GM19463 (cell line): ENCODE measurements around the gene PNPLA7.
"Not testable (repeated sequence)": the region's sequence is repeated elsewhere in the genome, so short reads cannot be mapped to it uniquely, and the experiment has no call there.

Experiments
- ATAC-seq: cut with Tn5 transposase; IDR thresholded peaks from one replicate; pipeline ENCODE4 v1.9.1; 2021; ENCODE audit warnings: mild to moderate bottlenecking, moderate library complexity; ENCODE audit not compliant: unreplicated experiment

The PNPLA7 gene

DNA sequence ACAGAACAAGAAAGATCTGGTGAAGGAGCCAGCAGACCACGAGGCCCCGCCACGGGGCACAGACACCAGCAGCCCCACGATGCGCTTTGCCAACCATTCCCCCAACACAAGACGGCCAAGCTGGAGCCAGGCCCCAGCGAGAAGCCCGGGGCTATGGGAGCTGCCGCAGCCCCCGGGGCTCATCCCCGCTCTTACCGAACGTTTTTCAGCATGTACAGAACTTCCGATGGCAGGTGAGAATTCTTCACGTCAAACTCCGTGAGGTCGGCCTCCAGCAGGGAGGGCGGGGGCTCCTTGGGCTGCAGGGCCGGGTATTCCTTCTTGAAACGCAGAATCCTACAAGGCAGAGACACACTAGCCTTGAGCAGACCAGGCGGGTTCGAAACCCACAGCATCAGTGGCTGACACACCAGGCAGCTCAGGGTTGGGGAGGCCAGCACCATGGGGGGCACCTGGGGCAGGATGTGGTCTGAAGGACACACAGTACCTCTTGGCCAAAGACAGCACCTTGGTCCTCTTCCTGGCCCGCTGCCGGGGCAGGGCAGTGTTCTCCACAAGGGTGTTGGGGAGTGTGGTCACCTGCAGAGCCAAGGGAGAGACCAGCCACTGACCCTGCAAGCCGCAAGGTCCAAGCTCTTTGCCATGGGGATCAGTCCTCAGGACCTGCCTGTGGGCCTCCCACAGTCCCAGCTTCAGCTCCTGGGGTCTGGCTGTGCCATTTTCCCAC, 6.8 kb downstream of the PNPLA7 start:
- ATAC-seq = no peak

DNA sequence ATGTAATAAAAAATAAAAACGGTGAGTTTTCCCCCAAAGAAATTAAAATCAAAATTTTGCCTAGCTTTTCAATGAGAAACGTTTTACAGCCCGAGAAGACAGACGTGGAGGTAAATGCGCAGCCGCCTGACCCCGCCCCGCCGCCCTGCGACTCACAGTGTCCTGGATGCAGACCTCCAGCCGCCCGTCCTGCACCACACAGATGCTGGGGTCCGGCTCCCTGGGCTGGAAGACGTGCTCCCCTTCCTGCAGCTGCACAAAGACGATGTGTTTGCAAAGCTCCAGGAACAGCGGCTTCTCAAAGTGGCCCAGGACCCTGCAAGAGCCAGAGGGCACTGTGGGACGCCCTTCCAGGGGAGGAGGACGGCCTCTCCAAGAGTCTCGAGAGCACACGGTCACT, 7.7 kb downstream of the PNPLA7 start:
- no peak for ATAC-seq

DNA sequence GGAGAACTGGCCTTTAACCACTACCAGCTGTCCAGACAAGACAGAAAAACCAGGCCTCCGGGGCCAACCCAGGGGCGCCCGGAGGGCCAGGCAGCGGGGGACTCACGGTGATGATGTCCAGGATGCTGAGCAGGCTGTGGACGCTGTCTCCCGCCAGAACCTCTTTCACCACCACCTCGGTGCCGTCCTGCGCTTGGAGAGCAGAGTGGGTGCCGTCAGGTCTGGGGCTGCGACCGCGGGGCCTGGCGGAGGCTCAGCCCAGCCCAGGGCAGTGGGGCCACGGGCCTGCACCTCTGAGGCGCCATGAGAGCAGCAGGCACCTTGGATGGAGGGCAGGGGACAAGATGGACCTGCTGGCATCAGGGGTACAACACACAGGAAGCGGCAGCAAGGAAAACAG, 9.7 kb downstream of the PNPLA7 start:
- no peak for ATAC-seq

DNA sequence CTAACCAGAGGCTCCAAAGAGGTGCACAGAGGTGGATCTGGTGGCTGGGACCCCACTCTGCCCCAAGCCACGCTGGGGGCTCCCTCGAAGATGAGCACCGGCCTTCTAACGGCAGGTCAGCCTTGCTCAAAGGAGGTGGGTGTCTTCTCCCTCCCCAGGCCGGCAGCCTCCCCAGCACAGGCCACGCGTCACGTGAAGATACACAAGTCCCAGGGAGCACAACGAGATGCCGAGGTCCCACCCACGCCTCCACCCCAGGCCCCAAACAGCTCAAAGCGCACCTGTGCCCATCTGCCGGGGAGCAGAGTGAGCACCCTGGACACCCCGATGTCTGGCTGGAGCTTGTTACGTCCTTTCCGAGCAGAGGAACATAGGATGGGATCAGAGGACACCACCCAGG, 12.1 kb downstream of the PNPLA7 start:
- no peak for ATAC-seq

DNA sequence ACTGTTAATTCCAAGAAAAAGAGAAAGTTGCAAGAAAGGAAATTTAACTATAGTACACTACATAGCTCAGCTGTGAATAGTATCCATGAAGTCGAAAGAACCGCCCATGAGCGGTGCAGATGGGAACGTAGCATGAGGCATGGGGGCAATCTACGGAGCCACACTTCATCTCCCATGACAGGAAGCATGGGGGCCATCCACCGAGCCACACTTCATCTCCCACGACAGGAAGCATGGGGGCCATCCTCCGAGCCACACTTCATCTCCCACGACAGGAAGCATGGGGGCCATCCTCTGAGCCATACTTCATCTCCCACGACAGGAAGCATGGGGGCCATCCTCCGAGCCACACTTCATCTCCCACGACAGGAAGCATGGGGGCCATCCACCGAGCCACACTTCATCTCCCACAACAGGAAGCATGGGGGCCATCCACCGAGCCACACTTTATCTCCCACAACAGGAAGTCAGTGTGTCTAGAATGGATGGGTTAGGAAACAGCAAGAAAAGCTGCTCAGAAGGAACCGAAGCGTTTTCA, 13.5 kb downstream of the PNPLA7 start:
- ATAC-seq = not testable (repeated sequence)

DNA sequence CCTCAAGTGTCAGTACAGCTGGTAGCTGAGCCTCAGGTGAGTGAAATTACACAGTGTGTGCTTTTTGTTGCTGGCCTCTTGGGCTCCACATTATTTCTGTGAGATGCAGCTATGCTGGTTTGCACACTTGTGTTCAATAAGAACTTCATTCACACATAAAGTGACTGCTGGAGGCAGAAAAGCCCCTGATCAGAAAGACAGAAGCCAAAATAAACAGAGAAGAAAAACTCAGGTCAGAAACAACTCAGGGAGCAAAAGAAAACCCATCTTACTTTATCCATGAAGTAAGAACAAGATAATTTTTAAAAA, 15.1 kb downstream of the PNPLA7 start:
- ATAC-seq = no peak

DNA sequence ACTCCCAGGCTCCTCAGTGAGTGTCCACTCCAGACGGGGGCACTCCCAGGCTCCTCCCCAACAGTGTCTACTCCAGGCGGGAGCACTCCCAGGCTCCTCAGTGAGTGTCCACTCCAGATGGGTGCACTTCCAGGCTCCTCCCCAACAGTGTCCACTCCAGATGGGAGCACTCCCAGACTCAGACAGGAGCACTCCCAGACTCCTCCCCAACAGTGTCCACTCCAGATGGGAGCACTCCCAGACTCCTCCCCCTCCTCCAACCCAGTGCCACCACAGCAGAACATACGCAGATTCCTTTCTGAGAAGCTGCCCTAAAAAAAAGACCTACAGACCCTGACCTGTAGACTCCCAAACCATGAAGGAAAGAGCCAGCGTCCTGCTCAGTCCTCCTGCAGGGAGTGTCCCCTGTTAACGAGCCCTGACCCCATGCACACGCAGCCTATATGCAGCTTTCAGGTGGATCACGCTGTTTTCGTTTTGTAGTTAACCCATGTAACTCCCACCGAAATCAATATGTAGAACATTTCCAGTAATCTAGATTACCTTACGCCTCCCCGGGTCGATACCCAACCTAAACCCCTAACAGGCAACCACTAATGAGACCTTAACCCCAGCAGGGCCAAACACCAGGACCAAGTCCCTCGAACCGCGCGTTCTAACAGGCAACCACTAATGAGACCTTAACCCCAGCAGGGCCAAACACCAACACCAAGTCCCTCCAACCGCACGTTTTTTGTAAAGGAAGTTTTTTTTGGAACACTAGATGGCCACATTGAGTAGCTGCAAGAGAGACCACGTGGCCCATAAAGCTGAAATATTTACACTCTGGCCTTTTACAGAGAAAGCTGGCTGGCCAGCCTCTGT, 15.7 kb downstream of the PNPLA7 start:
- ATAC-seq = no peak

DNA sequence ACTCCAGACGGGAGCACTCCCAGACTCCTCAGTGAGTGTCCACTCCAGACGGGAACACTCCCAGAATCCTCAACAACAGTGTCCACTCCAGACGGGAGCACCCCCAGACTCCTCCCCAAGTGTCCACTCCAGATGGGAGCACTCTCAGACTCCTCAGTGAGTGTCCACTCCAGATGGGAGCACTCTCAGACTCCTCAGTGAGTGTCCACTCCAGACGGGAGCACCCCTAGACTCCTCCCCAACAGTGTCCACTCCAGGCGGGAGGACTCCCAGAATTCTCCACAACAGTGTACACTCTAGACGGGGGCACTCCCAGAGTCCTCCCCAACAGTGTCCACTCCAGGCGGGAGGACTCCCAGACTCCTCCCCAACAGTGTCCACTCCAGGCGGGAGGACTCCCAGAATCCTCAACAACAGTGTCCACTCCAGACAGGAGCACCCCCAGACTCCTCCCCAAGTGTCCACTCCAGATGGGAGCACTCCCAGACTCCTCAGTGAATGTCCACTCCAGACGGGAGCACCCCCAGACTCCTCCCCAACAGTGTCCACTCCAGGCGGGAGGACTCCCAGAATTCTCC, 17.2 kb downstream of the PNPLA7 start:
- ATAC-seq = not testable (repeated sequence)

DNA sequence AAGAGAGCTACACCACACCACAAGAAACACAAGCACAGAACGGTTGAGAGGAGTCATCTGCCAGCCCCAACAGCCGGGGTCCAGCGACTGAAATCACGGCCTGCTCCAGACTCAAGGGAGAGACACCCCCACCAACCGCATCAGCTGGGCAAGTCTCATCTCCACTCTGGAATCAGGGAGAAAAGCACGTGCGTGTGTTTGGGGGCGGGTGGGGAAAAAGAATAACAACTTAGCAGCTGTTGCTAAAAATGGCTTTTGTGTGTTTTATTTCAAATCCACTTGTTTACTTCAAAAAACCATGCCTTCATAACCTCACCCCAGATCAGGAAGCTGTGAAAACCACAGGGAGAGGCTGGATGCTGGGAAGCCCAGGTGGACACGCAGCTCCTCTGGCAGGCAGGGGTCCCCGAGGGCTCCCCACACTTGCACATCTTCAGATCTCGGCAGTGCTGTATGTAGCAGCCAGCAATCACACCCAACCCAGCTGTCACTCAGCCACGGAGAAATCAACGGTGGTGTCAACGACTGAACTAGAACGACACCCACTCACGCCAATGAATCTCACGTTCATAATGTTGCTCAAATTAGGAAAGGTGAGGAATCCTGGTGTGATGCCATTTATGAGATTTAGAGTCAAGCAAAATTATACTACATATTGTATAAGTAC, 19.0 kb downstream of the PNPLA7 start:
- no peak for ATAC-seq

DNA sequence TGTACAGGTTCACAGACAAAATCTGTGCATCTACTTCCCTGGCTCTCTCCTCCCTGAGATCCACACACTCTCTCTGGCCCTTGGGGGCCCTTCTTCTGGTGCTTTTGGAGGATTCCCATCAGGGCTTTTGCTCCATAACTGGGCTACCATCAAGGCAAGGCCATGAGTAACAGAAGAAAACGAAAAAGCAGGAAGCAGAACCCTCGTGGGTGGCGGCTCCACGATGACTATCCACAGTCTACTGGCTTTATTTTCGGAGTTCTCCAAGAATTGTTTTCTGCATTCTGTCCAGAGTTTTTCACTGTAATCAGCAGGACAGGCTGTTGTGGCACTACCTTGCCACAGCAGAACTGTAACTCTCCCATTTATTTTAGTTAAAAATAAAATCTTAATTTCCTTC, 19.9 kb downstream of the PNPLA7 start:
- ATAC-seq = no peak

DNA sequence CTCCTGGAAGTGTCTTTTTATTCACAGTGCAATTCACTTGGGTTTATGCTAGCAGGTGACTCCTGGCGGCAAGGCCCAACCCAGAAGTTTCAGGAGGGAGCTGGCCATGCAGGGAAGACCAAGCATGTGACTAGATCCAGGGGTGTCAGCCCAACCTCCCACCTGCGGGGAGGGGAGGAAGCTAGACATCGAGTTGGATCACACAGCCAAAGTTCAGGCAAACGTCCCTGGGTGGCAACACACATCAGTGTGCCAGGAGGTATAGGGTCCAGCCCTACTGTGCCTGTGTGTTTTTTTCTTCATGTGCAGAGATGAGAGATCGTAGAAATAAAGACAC, 25.3 kb downstream of the PNPLA7 start:
- no peak for ATAC-seq

DNA sequence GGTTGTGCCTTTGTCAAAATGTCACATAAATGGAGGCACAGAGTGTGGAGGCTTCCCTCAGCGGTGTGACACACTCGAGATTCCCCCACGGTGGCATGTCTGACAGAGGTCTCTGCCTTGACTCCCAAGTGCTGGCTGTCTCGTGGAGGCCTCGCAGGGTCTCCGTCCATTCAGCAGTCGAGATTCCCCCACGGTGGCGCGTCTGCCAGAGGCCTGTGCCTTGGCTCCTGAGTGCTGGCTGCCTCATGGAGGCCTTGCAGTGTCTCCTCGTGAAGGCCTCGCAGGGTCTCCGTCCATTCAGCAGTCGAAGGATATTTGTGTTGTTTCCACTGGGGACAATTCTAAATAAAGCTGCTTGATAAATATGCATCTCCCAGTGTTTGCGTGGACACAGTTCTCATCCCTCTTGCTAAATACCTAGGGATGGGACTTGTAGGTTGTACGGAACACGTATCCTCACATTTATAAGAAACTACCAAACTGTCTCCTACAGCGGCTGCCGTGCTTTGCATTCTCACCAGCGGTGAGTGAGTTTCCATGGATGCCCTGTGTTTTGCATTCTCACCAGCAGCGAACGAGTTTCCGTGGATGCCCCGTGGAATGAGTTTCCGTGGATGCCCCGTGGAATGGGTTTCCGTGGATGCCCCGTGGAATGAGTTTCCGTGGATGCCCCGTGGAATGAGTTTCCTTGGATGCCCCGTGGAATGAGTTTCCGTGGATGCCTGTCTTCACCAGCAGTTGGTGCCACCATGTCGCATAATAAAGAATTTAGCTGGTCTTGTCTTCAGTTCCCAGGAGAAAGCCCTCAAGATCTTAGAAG, 25.8 kb downstream of the PNPLA7 start:
- no peak for ATAC-seq

DNA sequence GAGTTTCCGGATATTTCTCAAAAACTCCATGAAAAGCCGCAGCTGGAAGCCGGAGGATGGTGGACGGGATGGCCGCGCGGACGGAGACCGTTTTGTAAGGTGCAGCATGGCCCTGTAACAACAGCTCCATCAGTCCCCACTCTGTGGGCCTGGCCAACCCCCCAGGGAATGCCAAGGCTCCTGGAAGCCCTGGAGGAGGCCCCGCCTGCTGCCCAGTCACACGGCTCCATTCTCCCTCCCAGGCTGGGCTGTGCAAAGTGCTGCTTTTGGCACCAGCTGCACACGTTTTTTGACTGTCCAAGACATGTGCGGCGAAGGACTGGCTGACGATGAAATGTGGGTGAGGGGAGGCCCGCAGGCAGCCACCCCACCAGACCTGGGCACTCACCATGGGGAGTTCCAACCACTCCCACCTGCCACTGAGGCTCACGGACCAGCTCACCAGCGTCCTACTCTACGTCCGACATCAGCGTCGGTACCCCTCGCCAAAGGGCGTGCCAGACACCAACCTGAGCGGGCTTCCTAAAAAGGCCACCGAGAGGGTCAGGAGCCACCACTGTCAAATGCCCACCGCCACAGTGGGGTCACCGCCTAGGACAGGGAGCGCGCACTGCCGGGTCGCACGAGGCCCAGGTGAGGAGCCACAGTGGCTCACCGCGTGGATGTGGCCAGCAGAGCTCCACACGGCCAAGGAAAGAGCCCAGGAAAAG, 27.3 kb downstream of the PNPLA7 start:
- no peak for ATAC-seq

DNA sequence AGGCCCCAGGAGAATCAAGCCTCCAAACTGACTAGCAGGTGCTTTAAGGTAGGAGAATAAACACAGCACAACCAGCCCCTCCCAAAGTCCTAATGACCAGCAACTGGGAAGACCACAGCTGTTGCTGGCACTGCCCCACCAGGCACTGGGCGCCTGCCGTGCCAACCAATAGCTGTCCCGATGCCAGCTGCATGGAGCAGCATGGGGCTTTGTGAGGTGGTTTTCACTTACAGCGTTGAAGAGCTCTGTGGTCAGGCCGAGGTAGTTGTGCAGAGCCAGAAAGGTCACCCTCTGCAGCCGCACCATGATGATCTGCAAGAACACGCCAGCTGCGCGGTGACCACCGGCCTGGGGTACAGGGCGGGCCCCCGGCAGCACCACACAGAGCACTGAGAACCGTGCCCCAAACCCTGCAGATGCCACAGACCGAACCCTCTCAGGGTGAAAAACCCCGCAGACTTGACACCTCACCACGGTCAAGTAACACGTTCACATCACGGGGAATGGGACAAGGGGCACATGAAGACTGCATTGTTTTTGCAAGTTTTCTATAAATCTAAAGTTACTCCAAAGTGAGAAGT, 28.7 kb downstream of the PNPLA7 start:
- no peak for ATAC-seq

DNA sequence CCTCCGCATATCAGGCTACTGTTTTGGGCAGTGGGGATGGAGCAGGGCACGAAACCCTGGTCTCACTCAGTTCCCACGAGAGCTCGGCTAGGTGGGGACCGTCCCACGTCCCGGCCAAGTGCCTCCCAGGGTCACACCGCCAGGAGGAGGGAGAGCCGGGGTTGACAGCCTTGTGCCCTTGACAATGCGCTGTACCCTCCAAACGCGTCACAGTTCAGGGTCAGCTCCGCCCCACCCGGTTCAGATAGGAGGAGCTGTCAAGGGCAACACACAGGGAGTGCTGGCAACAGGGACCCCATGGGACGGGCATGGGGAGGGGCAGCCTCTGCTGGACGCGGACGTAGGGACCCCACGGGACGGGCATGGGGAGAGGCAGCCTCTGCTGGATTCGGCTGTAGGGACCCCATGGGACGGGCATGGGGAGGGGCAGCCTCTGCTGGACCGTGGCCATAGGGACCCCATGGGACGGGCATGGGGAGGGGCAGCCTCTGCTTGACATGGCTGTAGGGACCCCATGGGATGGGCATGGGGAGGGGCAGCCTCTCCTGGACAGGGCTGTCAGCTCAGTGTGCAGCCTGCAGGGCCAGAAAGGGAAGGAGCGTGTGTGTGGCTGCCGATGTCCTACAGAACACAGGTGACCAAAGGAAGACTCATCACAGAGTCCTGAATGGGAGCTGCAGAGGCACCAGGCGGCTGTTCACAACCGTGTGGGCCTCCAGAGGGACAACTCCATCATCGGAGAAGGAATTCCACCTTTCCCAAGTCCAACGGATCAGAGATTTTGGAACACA, 29.4 kb downstream of the PNPLA7 start:
- ATAC-seq = no peak

DNA sequence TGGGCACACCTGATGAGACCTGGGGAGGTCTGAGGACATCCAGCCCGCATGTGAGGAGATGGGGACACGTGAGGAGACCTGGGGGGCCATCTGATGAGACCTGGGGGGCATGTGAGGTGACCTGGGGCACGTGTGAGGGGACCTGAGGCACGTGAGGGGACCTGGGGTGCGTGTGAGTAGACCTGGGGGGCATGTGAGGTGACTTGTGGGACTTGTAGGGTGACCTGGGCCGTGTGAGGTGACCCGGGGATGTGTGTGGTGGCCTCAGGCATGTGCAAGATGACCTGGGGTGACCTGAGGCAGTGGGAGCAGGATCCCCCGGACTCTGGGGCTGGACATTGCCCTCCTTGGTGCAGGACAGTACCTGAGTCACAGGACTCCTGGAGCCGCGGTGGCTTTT, 30.6 kb downstream of the PNPLA7 start:
- no peak for ATAC-seq

DNA sequence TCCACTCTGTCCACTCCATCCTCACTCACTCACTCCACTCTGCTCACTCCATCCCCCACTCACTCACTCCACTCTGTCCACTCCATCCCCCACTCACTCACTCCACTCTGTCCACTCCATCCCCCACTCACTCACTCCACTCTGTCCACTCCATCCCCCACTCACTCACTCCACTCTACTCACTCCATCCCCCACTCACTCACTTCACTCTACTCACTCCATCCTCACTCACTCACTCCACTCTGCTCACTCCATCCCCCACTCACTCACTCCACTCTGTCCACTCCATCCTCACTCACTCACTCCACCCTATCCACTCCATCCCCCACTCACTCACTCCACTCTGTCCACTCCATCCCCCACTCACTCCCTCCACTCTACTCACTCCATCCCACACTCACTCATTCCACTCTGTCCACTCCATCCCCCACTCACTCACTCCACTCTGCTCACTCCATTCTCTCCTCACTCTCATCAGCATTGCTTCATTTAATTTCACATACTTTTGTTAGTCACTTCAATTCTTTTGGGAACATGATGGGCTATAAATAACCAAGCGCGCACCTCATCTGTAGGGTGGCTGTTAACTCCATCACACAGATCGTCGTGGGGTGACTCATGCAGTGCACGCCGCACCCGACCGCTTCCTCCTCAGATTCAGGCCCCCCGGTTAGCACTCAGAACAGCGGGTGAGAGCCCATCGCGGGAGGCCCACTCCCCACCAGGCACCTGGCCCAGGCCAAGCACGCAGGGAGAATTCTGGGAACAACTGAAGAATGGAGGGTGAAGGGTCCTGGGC, 31.3 kb downstream of the PNPLA7 start:
- ATAC-seq = not testable (repeated sequence)
